Measurements from ENCODE around the gene ADPRS.

The ADPRS gene

DNA sequence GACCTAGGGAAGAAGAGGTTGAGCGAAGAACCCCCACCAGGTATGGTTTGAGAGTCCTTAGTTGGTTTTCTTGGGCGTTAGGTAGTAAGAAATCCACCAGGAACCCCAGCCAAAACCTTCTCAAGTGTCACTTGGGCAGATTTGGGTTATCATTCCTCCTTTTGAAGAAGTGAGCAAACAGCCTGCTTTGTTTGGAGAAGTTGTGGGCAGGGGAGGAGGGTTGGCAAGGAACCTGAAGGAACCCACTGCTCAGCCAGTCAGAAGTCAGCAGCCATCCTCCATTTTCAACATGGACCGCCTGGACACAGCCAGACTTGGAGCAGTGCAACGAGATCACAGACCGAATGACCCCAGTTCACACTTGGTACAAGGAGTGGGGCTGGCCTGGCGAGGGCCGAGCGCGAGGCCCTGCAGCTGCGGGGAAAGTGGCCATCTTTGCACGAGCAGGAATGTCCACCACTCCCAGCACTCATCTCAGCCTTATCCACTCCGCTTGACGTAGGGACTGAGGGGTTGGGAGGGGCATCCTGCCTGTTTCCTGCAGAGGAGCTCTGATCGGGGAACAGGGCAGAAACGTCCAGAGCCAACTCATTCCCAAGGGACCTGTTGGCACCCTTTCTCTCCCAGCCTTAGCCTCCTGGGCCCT lies 7.2 kb downstream of the ADPRS start:
- Histone ChIP-seq H2AFZ (ENCODE audit: low read length, unreplicated experiment) (no peak overlapping the region), H3K36me3 (ENCODE audit: insufficient read depth, low read length) (peaks cover 36% of the 10 kb centered on the region), H3K4me3 (ENCODE audit: low read depth, low read length) (no peak overlapping the region), H3K27ac (ENCODE audit: low read depth, low read length) (no peak overlapping the region), H3K27me3 (ENCODE audit: insufficient read depth, low read length) (no peaks in the 10 kb centered on the region), H3K79me2 (ENCODE audit: control insufficient read depth, insufficient read depth, low read length, unreplicated experiment) (peaks cover 25% of the 10 kb centered on the region), H3K4me1 (ENCODE audit: control insufficient read depth, insufficient read depth, low read length, unreplicated experiment) (peaks cover 9% of the 10 kb centered on the region)

- no peak overlapping the region for H3K4me3 ChIP-seq (ENCODE audit: low read depth, low read length)
- no peak overlapping the region for H2AFZ ChIP-seq (ENCODE audit: low read length, unreplicated experiment)
- no peak overlapping the region for H3K27ac ChIP-seq (ENCODE audit: low read depth, low read length)
- no peaks in the 10 kb centered on the region for H3K27me3 ChIP-seq (ENCODE audit: insufficient read depth, low read length)
- H3K36me3 ChIP-seq (ENCODE audit: insufficient read depth, low read length), result peaks cover 30% of the 10 kb centered on the region
- H3K79me2 ChIP-seq (ENCODE audit: control insufficient read depth, insufficient read depth, low read length, unreplicated experiment), result peaks cover 16% of the 10 kb centered on the region
- H3K4me1 ChIP-seq (ENCODE audit: control insufficient read depth, insufficient read depth, low read length, unreplicated experiment), result peaks cover 9% of the 10 kb centered on the region
Measured at GRCh38 chr1:36096500-36097432, 8.1 kb downstream of the ADPRS start.

DNA sequence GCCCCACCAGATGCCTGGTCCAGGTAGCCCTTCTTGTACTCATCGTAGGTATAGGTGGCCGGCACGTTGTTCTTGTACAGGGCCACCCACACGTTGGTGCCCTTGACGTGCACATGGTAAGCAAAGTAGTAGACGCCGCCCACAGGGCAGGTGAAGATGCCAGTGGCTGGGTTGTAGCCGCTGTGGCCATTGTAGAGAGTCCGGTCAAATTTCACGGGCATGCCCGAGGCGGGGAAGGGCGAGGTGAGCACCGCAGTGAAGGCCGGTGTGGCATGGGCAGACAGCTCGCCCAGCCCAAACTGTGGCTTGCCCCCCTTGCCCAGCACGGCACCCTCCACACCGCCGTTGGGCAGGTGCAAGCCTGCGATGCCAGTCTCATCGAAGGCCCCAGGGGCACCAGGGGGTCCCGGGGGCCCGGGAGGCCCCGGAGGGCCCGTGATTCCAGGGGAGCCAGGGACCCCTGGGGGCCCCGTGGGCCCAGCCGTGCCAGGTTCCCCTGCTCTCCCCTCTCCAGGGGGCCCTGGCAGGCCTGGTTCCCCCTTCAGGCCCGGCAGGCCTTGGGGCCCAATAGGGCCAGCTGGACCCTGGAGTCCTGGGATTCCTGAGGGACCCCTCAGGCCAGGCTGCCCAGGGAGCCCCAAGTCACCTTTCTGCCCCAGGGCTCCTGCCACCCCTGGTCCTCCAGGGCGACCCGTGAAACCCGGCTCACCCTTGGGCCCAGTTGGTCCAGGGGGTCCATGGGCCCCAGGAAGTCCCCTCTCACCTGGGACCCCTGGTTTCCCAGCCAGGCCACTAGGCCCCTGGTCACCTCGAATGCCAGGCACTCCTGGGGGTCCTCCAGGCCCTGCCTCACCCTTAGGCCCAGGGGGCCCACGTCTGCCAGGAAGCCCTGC lies 9.2 kb downstream of the ADPRS start:
- Histone ChIP-seq H3K79me2 (ENCODE audit: control insufficient read depth, insufficient read depth, low read length, unreplicated experiment) (peaks cover 5% of the 10 kb centered on the region), H3K4me1 (ENCODE audit: control insufficient read depth, insufficient read depth, low read length, unreplicated experiment) (peaks cover 9% of the 10 kb centered on the region), H3K27me3 (ENCODE audit: insufficient read depth, low read length) (no peaks in the 10 kb centered on the region), H3K4me3 (ENCODE audit: low read depth, low read length) (no peak overlapping the region), H2AFZ (ENCODE audit: low read length, unreplicated experiment) (no peak overlapping the region), H3K27ac (ENCODE audit: low read depth, low read length) (no peak overlapping the region), H3K36me3 (ENCODE audit: insufficient read depth, low read length) (peaks cover 23% of the 10 kb centered on the region)

DNA sequence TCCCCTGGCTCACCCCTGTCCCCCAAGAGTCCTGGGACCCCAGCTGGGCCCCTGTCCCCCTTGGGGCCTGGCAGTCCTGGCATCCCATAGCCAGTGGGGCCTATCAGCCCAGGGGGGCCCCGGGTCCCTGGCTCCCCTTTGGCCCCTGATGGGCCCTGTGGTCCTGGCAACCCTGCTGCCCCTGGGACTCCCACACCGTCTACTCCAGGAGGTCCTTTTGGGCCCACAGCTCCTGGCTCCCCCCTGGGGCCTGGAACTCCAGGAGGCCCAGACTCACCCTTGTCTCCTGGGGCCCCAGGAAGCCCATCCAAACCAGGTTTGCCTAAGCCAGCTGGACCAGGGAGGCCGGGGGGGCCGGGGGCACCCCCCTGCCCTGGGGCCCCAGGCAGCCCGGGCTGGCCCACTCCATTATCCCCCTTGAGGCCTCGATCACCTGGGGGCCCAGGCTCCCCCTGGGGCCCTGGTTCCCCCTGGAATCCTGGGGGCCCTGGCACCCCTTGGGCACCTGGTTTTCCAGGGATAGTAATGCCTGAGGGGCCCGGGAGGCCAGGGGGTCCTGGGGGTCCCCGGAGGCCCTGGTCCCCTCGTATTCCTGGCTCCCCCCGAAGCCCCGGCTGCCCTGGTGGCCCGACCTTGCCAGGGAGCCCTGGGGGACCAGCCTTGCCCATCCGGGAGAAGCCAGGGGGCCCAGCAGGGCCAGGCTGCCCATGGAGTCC lies 10.1 kb downstream of the ADPRS start:
- Histone ChIP-seq H3K36me3 (ENCODE audit: insufficient read depth, low read length) (peaks cover 16% of the 10 kb centered on the region), H3K79me2 (ENCODE audit: control insufficient read depth, insufficient read depth, low read length, unreplicated experiment) (no peaks in the 10 kb centered on the region), H3K4me1 (ENCODE audit: control insufficient read depth, insufficient read depth, low read length, unreplicated experiment) (peaks cover 9% of the 10 kb centered on the region), H3K27me3 (ENCODE audit: insufficient read depth, low read length) (no peaks in the 10 kb centered on the region), H3K4me3 (ENCODE audit: low read depth, low read length) (no peak overlapping the region), H3K27ac (ENCODE audit: low read depth, low read length) (no peak overlapping the region), H2AFZ (ENCODE audit: low read length, unreplicated experiment) (no peak overlapping the region)

DNA sequence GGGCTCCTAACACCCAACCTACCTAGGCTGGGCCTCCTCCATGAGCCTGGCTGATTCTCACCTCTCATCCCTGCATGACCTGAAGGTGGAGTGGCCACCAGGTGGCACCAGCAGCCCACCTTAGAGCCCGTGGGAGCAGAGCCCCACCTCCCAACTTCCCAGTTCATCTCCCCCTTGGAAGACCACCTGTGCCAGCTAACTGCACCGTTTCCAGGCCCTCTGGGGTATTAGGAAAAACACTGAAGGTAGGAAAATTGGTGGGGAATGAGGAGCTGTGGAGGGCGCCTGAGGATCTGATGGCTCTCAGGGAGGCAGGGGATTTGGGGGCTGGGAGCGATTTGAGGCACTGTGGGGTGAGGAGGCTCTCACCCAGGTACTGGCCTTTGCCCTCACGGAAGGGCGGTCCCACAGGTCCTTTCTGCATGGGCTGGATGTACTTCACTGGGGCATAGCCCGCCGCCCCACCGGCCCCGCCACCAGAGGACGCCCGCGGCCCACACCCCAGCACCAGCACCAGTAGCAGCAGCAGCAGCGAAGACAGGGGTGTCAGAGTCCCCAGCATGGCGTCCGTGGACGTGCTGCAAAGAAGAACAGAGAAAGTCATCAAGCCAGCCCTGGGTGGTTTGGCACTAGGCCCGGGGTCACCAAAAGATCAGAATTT lies 11.1 kb downstream of the ADPRS start:
- H3K4me3 ChIP-seq (ENCODE audit: low read depth, low read length), result no peak overlapping the region
- H2AFZ ChIP-seq (ENCODE audit: low read length, unreplicated experiment), result no peak overlapping the region
- H3K27me3 ChIP-seq (ENCODE audit: insufficient read depth, low read length), result no peaks in the 10 kb centered on the region
- no peaks in the 10 kb centered on the region for H3K79me2 ChIP-seq (ENCODE audit: control insufficient read depth, insufficient read depth, low read length, unreplicated experiment)
- H3K27ac ChIP-seq (ENCODE audit: low read depth, low read length), result no peak overlapping the region
- peaks cover 9% of the 10 kb centered on the region for H3K4me1 ChIP-seq (ENCODE audit: control insufficient read depth, insufficient read depth, low read length, unreplicated experiment)
- peaks cover 9% of the 10 kb centered on the region for H3K36me3 ChIP-seq (ENCODE audit: insufficient read depth, low read length)

GRCh38 chr1:36100376-36100775 lies 11.7 kb downstream of the ADPRS start:
- Histone ChIP-seq H3K27me3 (ENCODE audit: insufficient read depth, low read length) (no peaks in the 10 kb centered on the region), H3K36me3 (ENCODE audit: insufficient read depth, low read length) (peaks cover 8% of the 10 kb centered on the region), H3K79me2 (ENCODE audit: control insufficient read depth, insufficient read depth, low read length, unreplicated experiment) (no peaks in the 10 kb centered on the region), H3K4me3 (ENCODE audit: low read depth, low read length) (no peak overlapping the region), H3K27ac (ENCODE audit: low read depth, low read length) (no peak overlapping the region), H2AFZ (ENCODE audit: low read length, unreplicated experiment) (no peak overlapping the region), H3K4me1 (ENCODE audit: control insufficient read depth, insufficient read depth, low read length, unreplicated experiment) (peaks cover 9% of the 10 kb centered on the region)

DNA sequence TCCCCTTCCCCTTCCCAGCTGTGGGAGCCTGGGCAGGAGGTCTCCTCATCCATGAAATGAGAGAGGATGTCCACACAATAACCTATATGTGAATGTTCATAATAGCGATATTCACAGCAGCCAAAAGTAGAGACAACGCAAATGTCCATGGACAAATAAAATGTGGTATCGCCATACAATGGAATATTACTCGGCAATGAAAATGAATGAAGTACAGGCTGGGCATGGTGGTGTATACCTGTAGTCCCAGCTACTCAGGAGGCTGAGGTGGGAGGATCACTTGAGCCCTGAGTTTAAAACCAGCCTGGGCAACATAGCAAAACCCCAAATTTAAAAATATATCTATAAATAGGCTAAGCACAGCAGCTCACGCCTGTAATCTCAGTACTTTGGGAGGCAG lies 12.9 kb downstream of the ADPRS start:
- peaks cover 9% of the 10 kb centered on the region for H3K4me1 ChIP-seq (ENCODE audit: control insufficient read depth, insufficient read depth, low read length, unreplicated experiment)
- H3K79me2 ChIP-seq (ENCODE audit: control insufficient read depth, insufficient read depth, low read length, unreplicated experiment), result no peaks in the 10 kb centered on the region
- H3K27ac ChIP-seq (ENCODE audit: low read depth, low read length), result no peak overlapping the region
- H3K36me3 ChIP-seq (ENCODE audit: insufficient read depth, low read length), result no peaks in the 10 kb centered on the region
- no peak overlapping the region for H3K4me3 ChIP-seq (ENCODE audit: low read depth, low read length)
- H2AFZ ChIP-seq (ENCODE audit: low read length, unreplicated experiment), result no peak overlapping the region
- no peaks in the 10 kb centered on the region for H3K27me3 ChIP-seq (ENCODE audit: insufficient read depth, low read length)

DNA sequence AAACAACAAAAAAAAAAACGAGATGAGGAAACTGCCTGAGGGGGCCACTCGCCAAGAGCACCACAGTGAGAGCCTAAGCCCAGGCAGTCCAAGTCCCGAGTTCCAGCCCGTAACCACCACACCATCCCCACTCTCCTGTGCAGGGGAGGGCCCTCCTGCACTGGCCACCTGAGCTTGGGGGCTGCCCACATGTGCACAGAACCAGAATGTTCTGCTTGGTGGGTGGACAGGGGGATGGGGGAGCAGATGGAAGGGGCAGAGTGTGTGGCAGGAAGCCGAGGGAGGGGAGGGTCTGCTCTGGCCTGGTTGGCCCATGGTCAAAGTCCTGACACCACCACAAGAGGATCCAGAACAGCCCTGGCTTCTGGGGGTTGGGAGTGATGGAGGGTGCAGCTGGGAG lies 17.6 kb downstream of the ADPRS start:
- H2AFZ ChIP-seq (ENCODE audit: low read length, unreplicated experiment), result no peak overlapping the region
- no peak overlapping the region for H3K27ac ChIP-seq (ENCODE audit: low read depth, low read length)
- H3K27me3 ChIP-seq (ENCODE audit: insufficient read depth, low read length), result no peaks in the 10 kb centered on the region
- no peaks in the 10 kb centered on the region for H3K79me2 ChIP-seq (ENCODE audit: control insufficient read depth, insufficient read depth, low read length, unreplicated experiment)
- no peak overlapping the region for H3K4me3 ChIP-seq (ENCODE audit: low read depth, low read length)
- no peaks in the 10 kb centered on the region for H3K36me3 ChIP-seq (ENCODE audit: insufficient read depth, low read length)
- H3K4me1 ChIP-seq (ENCODE audit: control insufficient read depth, insufficient read depth, low read length, unreplicated experiment), result peaks cover 10% of the 10 kb centered on the region

GRCh38 chr1:36107394-36107793 lies 18.7 kb downstream of the ADPRS start:
- Histone ChIP-seq H2AFZ (ENCODE audit: low read length, unreplicated experiment) (no peak overlapping the region), H3K27ac (ENCODE audit: low read depth, low read length) (no peak overlapping the region), H3K4me1 (ENCODE audit: control insufficient read depth, insufficient read depth, low read length, unreplicated experiment) (peaks cover 10% of the 10 kb centered on the region), H3K79me2 (ENCODE audit: control insufficient read depth, insufficient read depth, low read length, unreplicated experiment) (no peaks in the 10 kb centered on the region), H3K36me3 (ENCODE audit: insufficient read depth, low read length) (no peaks in the 10 kb centered on the region), H3K27me3 (ENCODE audit: insufficient read depth, low read length) (no peaks in the 10 kb centered on the region), H3K4me3 (ENCODE audit: low read depth, low read length) (no peak overlapping the region)
